Tibial nerve (tissue), 4 donors: ENCODE results near the gene PHLDB3.

ENCODE experiments used
- EP300 ChIP-seq, 2 donors: sonication (generic); formaldehyde crosslinking; IDR thresholded peaks; one replicate each; pipeline ENCODE4 v1.6.1; 2017; ENCODE audit warnings: antibody characterized with exemption in 2 of 2, mild to moderate bottlenecking in 1 of 2
- POLR2A ChIP-seq, 2 donors: fragments of 450-650 bp; IDR thresholded peaks; one replicate each; pipeline ENCODE4 v1.6.1; 2017; ENCODE audit warnings: antibody characterized with exemption in 2 of 2, mild to moderate bottlenecking in 2 of 2, moderate library complexity in 2 of 2
- TF ChIP-seq, protein P1 (sequence below), 5 experiments: fragments of 200-600 bp in 3 of 5; fragments of 450-650 bp in 2 of 5; sonication (generic) in 3 of 5; IDR thresholded peaks; one replicate each; pipeline ENCODE4 v1.5.1; 2016 to 2019; ENCODE audit warnings: antibody characterized with exemption in 5 of 5, mild to moderate bottlenecking in 3 of 5, moderate library complexity in 2 of 5

DNA sequence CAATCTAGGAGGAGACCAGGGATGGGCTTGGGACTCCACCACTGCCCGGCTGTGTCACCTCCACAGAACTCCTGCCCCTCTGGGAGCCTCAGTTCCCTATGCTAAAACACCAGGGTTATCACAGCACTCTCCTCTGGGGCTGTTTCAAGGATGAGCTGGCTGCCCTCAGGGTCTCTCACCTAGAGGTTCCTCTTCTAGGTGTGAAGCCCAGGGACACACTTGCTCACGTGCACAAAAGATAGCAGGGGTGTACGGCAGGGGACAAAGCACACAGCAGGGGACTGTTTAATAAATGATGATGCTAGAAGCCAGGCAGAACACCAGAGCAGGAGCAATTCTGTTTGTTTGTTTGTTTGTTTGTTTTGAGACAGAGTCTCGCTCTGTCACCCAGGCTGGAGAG is 22.4 kb downstream of the PHLDB3 start:
- TF ChIP-seq POLR2A (IDR thresholded peaks at IDR 0.05) (no peak), EP300 (IDR thresholded peaks at IDR 0.05) (no peak)
- TF ChIP-seq, protein P1, sequence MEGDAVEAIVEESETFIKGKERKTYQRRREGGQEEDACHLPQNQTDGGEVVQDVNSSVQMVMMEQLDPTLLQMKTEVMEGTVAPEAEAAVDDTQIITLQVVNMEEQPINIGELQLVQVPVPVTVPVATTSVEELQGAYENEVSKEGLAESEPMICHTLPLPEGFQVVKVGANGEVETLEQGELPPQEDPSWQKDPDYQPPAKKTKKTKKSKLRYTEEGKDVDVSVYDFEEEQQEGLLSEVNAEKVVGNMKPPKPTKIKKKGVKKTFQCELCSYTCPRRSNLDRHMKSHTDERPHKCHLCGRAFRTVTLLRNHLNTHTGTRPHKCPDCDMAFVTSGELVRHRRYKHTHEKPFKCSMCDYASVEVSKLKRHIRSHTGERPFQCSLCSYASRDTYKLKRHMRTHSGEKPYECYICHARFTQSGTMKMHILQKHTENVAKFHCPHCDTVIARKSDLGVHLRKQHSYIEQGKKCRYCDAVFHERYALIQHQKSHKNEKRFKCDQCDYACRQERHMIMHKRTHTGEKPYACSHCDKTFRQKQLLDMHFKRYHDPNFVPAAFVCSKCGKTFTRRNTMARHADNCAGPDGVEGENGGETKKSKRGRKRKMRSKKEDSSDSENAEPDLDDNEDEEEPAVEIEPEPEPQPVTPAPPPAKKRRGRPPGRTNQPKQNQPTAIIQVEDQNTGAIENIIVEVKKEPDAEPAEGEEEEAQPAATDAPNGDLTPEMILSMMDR (IDR thresholded peaks at IDR 0.05): no peak
